ENCODE data around the gene CNNM1. TPM values are rescaled to one million over a fixed set of nuclear protein-coding genes. Genes with fewer than 3 reads are reported as not detected.

CNNM1 gene
- total RNA-seq, 4 donors from 2014 or later: 0.40 to 2.5 (median 0.87) TPM

DNA sequence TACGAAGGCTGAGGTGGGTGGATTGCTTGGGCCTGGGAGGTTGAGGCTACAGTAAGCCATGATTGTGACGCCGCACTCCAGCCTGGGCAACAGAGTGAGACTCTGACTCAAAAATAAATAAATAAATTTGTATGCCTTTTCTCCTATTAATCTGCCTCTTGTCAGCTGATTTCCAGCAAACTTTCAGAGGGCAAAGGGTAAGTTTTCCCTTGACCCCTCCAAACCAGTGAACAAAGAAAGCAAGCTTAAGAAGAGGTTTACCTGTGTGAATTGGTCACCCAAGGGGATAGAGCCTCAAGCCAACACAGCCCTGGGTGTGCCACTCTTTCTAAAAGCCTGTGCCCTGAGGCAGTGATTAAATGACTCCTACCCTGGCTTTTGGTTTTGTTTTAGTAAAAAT lies 70.5 kb downstream of the CNNM1 start:
- DNase-seq: no peak
- Histone ChIP-seq H3K27me3 (no peaks in the 10 kb centered on the region), H3K4me1 (peaks cover 0 to 5% (median 0%) of the 10 kb centered on the region in 4 donors), H3K9me3 (no peaks in the 10 kb centered on the region), H3K4me3 (no peak overlapping the region), H3K36me3 (peaks cover 0 to 78% (median 5%) of the 10 kb centered on the region in 3 donors), H3K27ac (no peak overlapping the region)
- no peak for TF ChIP-seq POLR2A (IDR thresholded peaks at IDR 0.05)
- TF ChIP-seq, protein P1, sequence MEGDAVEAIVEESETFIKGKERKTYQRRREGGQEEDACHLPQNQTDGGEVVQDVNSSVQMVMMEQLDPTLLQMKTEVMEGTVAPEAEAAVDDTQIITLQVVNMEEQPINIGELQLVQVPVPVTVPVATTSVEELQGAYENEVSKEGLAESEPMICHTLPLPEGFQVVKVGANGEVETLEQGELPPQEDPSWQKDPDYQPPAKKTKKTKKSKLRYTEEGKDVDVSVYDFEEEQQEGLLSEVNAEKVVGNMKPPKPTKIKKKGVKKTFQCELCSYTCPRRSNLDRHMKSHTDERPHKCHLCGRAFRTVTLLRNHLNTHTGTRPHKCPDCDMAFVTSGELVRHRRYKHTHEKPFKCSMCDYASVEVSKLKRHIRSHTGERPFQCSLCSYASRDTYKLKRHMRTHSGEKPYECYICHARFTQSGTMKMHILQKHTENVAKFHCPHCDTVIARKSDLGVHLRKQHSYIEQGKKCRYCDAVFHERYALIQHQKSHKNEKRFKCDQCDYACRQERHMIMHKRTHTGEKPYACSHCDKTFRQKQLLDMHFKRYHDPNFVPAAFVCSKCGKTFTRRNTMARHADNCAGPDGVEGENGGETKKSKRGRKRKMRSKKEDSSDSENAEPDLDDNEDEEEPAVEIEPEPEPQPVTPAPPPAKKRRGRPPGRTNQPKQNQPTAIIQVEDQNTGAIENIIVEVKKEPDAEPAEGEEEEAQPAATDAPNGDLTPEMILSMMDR (IDR thresholded peaks at IDR 0.05): no peak

DNA sequence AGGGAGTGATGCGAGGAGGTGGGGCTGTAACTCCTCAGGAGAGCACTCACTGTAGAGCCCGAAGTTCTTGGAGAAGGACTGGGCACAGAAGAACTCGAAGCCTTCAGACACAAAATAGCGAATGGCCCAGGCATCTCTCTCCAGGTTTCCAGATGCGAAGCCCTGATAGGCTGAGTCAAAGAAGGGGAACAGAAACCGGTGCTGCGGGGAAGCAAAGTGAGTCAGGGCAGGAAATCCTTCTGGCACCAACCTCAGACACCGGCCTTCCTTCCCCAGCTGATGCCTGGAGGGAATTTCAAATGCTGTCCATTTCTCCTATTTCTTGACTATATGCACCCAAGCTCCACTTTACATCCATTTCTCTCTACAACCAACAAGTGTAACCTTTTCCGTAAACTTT lies 74.5 kb downstream of the CNNM1 start:
- Histone ChIP-seq H3K36me3 (peaks cover 0 to 82% (median 5%) of the 10 kb centered on the region in 3 donors), H3K27ac (no peak overlapping the region), H3K4me1 (no peaks in the 10 kb centered on the region), H3K27me3 (no peaks in the 10 kb centered on the region), H3K4me3 (no peak overlapping the region), H3K9me3 (no peaks in the 10 kb centered on the region)
- TF ChIP-seq, protein P1 (IDR thresholded peaks at IDR 0.05): no peak
- TF ChIP-seq POLR2A (IDR thresholded peaks at IDR 0.05): no peak
- no peak for DNase-seq

DNA sequence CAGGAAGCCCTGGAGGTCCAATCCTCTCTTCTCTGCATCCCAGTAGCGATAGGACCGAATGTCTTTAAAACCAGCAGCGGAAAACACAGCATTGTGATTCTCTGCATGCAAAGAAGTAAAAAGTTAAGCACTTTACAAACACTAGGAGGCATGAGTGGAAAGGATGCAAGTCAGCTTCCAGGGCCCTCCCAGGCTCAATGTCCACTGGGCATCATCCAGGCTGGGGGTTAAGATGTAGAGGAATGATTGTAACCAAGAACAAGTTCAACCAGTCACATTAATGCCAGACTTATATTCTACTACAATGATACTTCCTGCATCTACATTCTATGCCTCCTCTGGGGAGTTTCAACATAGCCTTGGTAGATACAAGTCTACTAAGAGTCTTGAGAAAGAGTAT lies 77.0 kb downstream of the CNNM1 start:
- no peaks in the 10 kb centered on the region for H3K27me3 ChIP-seq
- no peaks in the 10 kb centered on the region for H3K4me1 ChIP-seq
- peaks cover 0 to 74% (median 5%) of the 10 kb centered on the region in 3 donors for H3K36me3 ChIP-seq
- DNase-seq: no peak
- peak overlapping the region in 1 of 4 donors; percentile 10 for H3K27ac ChIP-seq
- no peak overlapping the region for H3K4me3 ChIP-seq
- H3K9me3 ChIP-seq: no peaks in the 10 kb centered on the region
- TF ChIP-seq, protein P1 (IDR thresholded peaks at IDR 0.05): peak in 3 of 6 experiments; percentile 39 to 51 (median 45)
- no peak for TF ChIP-seq POLR2A (IDR thresholded peaks at IDR 0.05)

DNA sequence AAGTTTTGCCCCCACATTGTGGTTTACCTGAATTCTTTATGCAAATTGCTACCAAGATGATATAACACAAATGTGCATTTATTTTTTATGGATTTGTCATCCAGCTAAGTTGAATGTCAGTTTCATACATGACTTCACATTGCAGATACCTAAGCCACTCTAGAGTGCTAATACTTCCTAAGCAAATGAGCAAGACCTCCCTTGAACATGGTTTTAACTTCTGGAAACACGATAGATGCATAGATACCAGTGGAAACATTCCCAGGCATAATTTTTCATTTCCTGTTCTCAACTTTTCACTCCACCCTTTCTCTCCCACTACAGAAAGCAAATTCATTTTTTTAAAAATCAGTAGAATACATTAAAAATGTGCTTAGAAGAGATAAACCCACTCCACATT lies 81.0 kb downstream of the CNNM1 start:
- Histone ChIP-seq H3K4me3 (no peak overlapping the region), H3K27me3 (no peaks in the 10 kb centered on the region), H3K36me3 (peaks cover 0 to 34% (median 0%) of the 10 kb centered on the region in 3 donors), H3K27ac (no peak overlapping the region), H3K9me3 (no peaks in the 10 kb centered on the region), H3K4me1 (peaks cover 0 to 10% (median 0%) of the 10 kb centered on the region in 4 donors)
- TF ChIP-seq, protein P1 (IDR thresholded peaks at IDR 0.05): no peak
- no peak for TF ChIP-seq POLR2A (IDR thresholded peaks at IDR 0.05)
- no peak for DNase-seq

DNA sequence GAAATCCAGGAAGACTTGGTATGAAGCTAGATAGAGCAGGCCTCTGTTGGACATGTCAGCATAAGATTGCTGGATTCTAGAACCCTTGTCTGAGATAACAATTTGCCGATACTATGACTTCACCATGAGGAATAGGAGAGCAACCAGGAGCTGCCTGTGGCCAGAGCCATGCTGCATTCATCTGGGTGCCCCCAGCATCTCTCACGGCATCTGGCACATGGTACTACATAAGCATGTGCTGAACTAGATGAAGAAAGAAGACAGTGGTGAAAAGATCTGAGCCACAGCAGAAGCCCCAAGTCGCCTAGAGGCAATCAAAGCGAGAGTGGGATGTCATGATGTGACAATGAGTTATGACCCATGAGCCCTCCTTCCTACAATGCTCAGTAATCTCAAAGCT lies 81.7 kb downstream of the CNNM1 start:
- Histone ChIP-seq H3K9me3 (no peaks in the 10 kb centered on the region), H3K27ac (peak overlapping the region in 1 of 4 donors; percentile 31), H3K27me3 (no peaks in the 10 kb centered on the region), H3K4me1 (peaks cover 0 to 10% (median 0%) of the 10 kb centered on the region in 4 donors), H3K4me3 (no peak overlapping the region), H3K36me3 (peaks cover 0 to 29% (median 0%) of the 10 kb centered on the region in 3 donors)
- no peak for DNase-seq
- no peak for TF ChIP-seq POLR2A (IDR thresholded peaks at IDR 0.05)
- TF ChIP-seq, protein P1 (IDR thresholded peaks at IDR 0.05): no peak

DNA sequence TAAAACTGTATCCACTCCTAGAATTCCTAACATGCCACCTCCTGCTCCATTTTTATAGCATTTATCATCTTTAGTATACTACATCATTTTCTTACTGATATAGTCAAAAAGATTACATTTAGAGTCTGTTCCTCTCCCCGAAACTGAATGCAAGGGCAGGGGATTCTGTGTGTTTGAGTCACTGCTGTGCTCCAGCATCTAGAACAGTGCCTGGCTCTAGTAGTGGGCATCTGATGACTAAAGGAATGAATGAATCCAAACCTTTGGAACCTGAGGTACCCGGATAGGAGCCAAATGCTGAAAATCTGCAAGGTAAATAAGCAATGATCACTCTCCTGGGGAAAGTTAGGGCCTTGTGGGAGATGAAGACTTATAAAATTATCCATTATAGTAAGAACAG lies 82.4 kb downstream of the CNNM1 start:
- H3K36me3 ChIP-seq: peaks cover 0 to 22% (median 0%) of the 10 kb centered on the region in 3 donors
- no peak overlapping the region for H3K4me3 ChIP-seq
- TF ChIP-seq, protein P1 (IDR thresholded peaks at IDR 0.05): no peak
- TF ChIP-seq POLR2A (IDR thresholded peaks at IDR 0.05): no peak
- peaks cover 0 to 10% (median 0%) of the 10 kb centered on the region in 4 donors for H3K4me1 ChIP-seq
- DNase-seq: no peak
- H3K27ac ChIP-seq: peak overlapping the region in 1 of 4 donors; percentile 46
- no peaks in the 10 kb centered on the region for H3K27me3 ChIP-seq
- H3K9me3 ChIP-seq: no peaks in the 10 kb centered on the region
